ENCODE results near the gene RAB31.

RAB31 gene

GRCh38 chr18:9824474-9824832, 116.4 kb downstream of the RAB31 start:
- DNase-seq: no peak

DNA sequence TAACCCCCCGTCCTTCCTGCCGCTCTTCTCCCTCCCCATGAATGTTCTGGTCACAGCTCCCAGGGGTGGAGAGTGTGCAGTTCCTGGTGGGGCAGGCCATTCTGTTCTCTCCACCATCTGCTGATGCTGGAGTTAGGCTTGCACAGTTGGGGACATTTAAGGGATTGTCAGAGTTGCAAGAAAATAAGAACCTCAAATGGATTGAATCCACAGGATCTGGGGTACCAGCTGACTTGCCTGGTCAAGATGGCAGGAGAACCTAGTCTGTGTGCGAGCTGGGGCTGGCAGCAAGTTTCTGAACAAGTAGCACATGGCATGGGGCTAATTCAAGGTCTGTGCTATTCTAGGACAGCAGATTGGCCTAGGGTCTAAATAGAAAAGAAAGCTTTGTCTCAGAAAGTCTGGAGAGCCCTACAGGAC, 116.9 kb downstream of the RAB31 start:
- DNase-seq: no peak

DNA sequence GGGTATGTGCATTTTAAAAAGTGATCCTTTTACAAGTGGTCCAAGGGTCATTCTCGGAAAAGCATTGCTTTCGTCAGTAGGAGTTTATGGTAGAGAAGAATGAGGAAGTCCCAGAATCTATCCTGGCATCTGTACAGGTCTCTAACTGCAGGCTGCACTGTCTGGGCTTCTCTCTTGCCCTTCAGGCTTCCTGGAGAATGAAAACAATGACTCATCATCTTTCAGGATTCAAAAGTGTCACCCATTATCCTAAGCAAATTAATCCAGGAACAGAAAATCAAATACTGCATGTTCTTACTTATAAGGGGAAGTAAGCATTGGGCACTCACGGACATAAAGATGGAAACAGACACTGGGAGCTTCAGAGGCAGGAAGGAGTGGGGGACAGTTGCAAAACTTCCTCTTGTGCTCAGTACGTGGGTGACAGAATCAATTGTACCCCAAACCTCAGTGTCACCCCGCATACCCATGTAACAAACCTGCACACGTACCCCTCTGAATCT, 117.5 kb downstream of the RAB31 start:
- peak in 1 of 2 donors; percentile 22 for DNase-seq

- no peak for DNase-seq
Measured at GRCh38 chr18:9826685-9827084, 118.6 kb downstream of the RAB31 start.

DNA sequence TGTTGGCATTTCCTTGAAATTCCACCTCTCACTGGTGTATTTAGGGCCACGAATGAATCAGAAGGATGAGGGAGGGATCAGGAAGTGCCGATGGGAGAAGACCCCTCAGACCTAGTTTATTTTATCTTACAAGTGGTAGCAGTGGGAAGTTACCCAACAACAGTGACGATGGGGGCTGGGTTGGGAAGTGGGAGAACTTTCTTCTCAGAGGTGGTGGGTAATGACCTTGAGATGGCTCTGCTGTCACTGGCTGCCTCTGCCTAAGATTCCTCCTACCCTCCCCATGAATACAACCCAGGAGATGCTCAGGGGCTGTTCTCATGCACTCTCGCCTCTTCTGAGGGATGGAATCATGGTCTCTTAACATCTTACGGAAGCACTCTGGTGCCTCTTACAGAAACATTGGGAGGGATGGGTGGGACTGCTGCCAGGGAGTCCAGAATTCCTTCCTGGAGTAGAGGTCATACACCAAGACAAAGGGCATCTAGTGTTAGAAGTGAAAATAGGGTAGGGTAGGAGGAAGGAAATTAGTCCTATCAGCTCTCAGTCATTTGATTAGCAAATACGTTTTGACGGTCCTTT, 119.2 kb downstream of the RAB31 start:
- DNase-seq: no peak

DNA sequence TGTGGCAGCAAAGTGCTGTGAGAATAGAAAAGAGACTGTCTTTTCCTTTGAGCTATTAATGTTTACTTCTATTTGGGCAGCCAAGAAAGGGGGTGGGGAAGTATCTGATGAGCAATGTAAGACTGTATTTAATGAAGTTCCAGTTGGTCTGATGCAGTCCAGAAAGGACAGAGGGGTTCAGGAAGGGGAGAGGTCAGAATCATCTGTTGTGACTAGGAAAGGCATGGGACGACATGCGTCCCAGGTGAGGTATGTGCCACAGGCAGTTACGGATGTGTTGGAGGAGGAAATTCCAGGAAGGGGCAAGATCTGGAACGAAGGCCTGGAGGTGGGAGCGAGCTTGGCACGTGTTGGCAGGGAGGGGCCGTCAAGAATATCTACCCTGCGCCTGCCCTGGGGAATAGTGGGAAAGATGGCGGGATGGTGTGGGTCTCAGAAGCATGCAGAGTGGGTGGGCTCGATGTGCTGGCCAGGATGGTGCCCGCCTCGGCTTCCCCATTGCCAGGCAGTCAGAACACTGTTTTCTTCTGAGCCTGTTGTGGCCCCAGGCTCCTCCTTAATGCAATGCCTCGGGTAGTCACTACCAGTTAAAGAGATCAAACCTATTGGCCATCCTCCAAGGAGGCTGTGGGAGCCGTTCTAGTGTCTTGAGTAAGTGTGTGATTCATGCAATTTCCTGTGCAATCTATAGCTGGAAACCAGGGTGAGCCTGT, 119.8 kb downstream of the RAB31 start:
- peak; percentile 8 to 61 for DNase-seq

GRCh38 chr18:9828506-9829396, 120.7 kb downstream of the RAB31 start:
- DNase-seq: no peak

- no peak for DNase-seq
Measured at GRCh38 chr18:9829397-9829712, 121.3 kb downstream of the RAB31 start.

GRCh38 chr18:9831036-9831722, 123.1 kb downstream of the RAB31 start:
- DNase-seq: no peak

GRCh38 chr18:9831723-9832199, 123.7 kb downstream of the RAB31 start:
- DNase-seq: no peak

DNA sequence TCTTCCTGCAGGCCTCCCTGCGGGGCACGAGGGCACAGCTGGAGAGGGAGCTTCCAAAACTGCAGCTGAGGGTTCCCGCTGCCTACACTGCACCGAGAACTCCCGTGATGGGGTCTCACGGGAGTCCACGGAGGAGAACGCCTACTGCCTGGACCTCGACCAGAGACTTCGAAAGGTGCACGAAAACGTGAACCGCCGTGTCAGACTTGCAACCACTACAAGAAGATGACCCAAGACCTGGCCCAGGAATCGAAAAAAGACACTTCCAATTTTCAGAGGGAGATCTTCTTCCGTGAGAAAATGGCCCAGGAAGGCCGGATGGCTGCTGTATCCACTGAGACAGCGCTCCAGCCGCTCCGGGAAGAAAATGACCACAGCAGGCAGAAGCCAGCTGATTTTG, 124.8 kb downstream of the RAB31 start:
- no peak for DNase-seq

- no peak for DNase-seq
Measured at GRCh38 chr18:9834551-9834950, 126.5 kb downstream of the RAB31 start.

GRCh38 chr18:9835113-9835755, 127.1 kb downstream of the RAB31 start:
- no peak for DNase-seq

GRCh38 chr18:9835825-9836224, 127.7 kb downstream of the RAB31 start:
- DNase-seq: no peak

- DNase-seq: no peak
Measured at GRCh38 chr18:9838144-9838877, 130.2 kb downstream of the RAB31 start.

- DNase-seq: no peak
Measured at GRCh38 chr18:9839211-9839610, 131.1 kb downstream of the RAB31 start.

DNA sequence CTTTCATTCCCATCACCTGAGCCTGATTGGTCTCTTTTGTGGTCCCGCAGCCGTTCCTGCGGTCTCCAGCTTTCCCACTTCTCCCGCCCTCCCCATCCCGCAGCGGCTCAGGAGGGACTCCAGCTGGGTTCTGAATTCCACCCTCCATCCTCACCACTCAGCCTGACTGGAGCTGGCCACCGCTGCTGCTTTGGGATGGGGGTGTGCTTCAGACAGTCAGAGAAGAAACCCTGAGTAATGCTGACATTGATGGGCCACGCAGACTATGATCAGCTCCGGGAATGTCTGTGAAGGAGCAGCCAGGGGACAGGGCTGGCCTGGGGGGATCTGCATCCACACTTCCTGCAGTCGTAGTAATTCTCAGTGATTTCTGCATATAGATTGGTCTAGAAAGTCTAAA, 131.8 kb downstream of the RAB31 start:
- DNase-seq: no peak

DNA sequence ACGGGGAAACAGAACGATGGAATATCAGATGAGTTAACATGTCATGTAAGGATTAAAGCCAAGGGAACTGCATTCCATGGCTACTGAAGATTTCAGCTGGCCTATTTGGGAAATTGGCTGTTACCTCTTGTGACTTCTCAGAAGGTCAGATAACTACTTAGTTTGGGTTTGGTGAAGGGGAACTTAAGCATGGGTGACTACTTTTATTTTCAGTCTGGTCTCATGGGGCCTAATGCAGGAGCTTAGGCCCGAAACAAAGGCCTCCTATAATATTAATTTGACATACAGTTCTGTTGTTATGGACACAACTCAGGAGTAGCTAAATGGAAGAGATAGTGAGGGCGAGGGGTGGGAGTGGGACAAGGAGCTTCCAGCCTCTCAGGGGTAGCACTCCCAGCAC, 133.7 kb downstream of the RAB31 start:
- DNase-seq: no peak

GRCh38 chr18:9842448-9842847, 134.3 kb downstream of the RAB31 start:
- DNase-seq: no peak

DNA sequence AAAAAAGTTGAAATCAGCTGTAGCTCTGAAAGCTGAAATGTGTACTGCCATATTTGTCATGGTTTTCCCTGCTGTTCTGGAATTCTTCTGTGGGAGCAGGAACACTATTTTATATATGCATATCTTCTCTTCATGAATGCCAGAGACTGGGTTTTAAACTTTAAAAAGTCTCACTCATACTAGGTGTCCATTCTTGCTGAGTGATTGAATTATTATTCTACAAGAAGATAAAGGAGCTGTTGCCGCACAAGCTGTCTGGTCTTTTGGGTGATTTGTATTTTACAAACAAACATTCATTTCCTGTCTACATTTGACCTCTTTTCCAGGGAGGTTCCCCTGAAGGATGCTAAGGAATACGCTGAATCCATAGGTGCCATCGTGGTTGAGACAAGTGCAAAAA, 137.2 kb downstream of the RAB31 start:
- no peak for DNase-seq

DNA sequence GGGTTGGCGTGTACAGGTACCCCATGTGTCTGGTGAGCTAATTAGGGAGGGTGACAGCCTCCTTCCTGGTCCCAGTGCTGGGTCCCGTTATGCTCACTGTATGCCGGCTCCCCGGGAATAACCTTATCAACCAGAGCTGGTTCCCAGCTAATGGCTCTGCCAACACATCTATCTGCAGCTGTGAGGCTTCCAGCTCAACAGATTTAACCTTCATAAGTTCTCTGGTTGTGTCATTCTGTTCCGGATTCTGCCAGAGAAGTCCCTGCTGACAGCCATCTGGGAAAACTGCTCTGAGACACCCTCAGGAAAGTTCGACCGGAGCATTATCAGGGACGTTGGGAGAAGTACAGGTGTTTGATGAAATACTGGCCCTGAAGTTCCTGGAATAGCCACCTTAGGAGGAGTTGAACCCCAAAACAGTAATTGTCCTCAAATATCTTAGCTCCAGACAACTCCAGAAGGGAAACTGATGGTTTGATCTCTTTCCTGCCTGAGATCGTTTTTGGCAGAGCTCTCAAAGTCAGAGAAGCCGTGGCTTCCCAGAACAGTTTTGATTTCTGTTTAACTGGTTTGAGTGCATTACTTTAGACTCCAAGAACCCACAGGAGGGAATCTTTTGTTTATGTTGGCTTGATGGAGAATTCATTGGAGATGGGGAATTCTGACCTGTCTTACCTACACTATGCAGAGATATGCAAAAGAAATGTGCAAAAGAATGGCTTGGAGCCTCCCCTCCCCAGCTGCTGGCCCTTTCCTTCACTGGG, 138.2 kb downstream of the RAB31 start:
- DNase-seq: no peak

Data from CD4-positive, alpha-beta T cell treated with Interferon alpha-2 for 1 hour (primary cell).